HUES48 (cell line): ENCODE results near the gene LENG1.
"Not testable (repeated sequence)": the region's sequence is repeated elsewhere in the genome, so short reads cannot be mapped to it uniquely, and the experiment has no call there.

Experiments
- H3K27ac ChIP-seq: one replicate; pipeline ENCODE4 v1.7.0; 2013; ENCODE audit warnings: low read depth, low read length, inconsistent platforms
- H3K27me3 ChIP-seq: 2 replicates; pipeline ENCODE4 v1.6.1; 2013; ENCODE audit warnings: mild to moderate bottlenecking, low read length; ENCODE audit not compliant: control insufficient read depth, insufficient read depth
- H3K36me3 ChIP-seq: 2 replicates; pipeline ENCODE4 v1.6.1; 2013; ENCODE audit warnings: low read length; ENCODE audit not compliant: control insufficient read depth, insufficient read depth
- H3K4me1 ChIP-seq: 2 replicates; pipeline ENCODE4 v1.6.1; 2013; ENCODE audit warnings: mild to moderate bottlenecking, low read length; ENCODE audit not compliant: control insufficient read depth, insufficient read depth
- H3K4me3 ChIP-seq: 2 replicates; pipeline ENCODE4 v1.5.1; 2013; ENCODE audit warnings: mild to moderate bottlenecking, low read depth, low read length
- H3K9ac ChIP-seq: 2 replicates; pipeline ENCODE4 v1.6.1; 2013; ENCODE audit warnings: mild to moderate bottlenecking, low read depth, low read length, moderate library complexity
- H3K9me3 ChIP-seq: 2 replicates; pipeline ENCODE4 v1.6.1; 2013; ENCODE audit warnings: low read length; ENCODE audit not compliant: control insufficient read depth, insufficient read depth

LENG1 gene

DNA sequence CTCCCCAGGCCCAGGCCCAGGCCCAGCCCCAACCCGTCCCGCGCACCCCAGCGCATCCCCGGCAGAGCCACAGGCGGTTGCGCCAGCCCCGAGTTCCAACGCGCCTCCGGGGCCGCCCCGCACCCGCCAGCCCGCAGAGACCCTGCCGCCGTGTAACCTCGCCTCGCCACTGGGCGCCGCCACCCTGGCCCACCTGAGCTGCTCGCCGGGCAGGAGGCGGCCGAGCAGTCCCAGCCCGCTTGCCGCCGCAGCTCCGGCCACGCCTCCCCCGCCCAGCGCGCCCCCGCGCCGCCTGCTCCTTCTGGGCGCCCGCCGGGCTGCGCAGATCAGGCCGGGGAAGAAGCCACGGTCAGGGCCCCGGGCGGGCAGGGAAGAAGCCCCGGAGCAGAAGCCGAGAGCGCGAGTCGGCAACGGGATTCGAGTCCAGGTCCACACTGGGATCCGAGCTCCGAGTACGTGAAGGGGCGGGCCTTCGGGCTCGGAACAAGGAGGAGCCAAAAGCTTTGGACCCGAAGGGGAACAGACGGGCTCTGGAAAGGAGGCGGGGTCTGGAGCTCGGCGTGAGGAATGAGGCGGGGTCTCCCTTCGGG is 29.7 kb upstream of the LENG1 start, which contains the start of gene MBOAT7:
MBOAT7 (minus strand) TSS at position 436 of the 590 bp plus-strand sequence. CDS start 1,072 bp downstream, outside the sequence.
- peaks cover 37% of the 10 kb centered on the region for H3K36me3 ChIP-seq
- peak within 1 kb of the TSS; percentile 100 for H3K4me3 ChIP-seq
- H3K9ac ChIP-seq = peak within 1 kb of the TSS; percentile 98
- H3K9me3 ChIP-seq = no peaks in the 10 kb centered on the region
- peak within 1 kb of the TSS; percentile 99 for H3K27ac ChIP-seq
- H3K27me3 ChIP-seq = no peaks in the 10 kb centered on the region
- H3K4me1 ChIP-seq = peaks cover 15% of the 10 kb centered on the region

GRCh38 chr19:54188215-54188871 is 28.8 kb upstream of the LENG1 start:
- H3K4me3 ChIP-seq = peak overlapping the region; percentile 80
- H3K27ac ChIP-seq = peak overlapping the region; percentile 99
- H3K27me3 ChIP-seq = no peaks in the 10 kb centered on the region
- H3K9me3 ChIP-seq = no peaks in the 10 kb centered on the region
- H3K4me1 ChIP-seq = peaks cover 15% of the 10 kb centered on the region
- H3K36me3 ChIP-seq = peaks cover 32% of the 10 kb centered on the region
- H3K9ac ChIP-seq = 0 out of 2 replicates have a peak overlapping the region, but pooled peaks have one; percentile 8

DNA sequence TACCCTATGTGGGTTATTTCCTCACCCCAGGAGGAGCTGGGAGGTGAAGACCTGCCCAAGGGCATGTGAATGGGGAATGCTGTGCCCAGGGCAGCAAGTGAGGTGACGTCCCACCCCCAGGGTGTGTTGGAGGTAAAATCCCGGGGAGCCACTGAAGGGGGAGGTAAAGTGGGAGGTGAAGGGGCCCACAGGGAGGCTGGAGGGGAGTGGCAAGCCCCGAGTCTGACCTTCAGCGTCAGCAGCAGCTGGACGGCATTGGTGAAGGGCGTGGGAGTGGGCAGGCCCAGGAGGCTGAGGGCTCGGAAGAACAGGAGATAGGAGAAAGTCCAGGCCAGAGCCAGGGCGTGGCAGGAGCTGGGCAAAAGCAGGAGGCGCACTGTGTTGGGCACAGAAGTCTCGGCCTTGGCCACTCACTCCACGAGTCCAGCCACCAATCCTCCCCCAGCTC is 27.4 kb upstream of the LENG1 start:
- Histone ChIP-seq H3K9me3 (no peaks in the 10 kb centered on the region), H3K27me3 (no peaks in the 10 kb centered on the region), H3K4me3 (no peak overlapping the region), H3K4me1 (peaks cover 9% of the 10 kb centered on the region), H3K27ac (no peak overlapping the region), H3K9ac (no peak overlapping the region), H3K36me3 (peaks cover 27% of the 10 kb centered on the region)

- no peak overlapping the region for H3K9ac ChIP-seq
- no peak overlapping the region for H3K27ac ChIP-seq
- peaks cover 27% of the 10 kb centered on the region for H3K36me3 ChIP-seq
Observed at GRCh38 chr19:54186351-54186750, 26.8 kb upstream of the LENG1 start.

GRCh38 chr19:54183431-54183830 is 23.9 kb upstream of the LENG1 start:
- Histone ChIP-seq H3K27me3 (no peaks in the 10 kb centered on the region), H3K4me1 (peaks cover 13% of the 10 kb centered on the region; the same call in 1 of the 2 replicates), H3K9me3 (no peaks in the 10 kb centered on the region), H3K27ac (no peak overlapping the region), H3K9ac (no peak overlapping the region), H3K36me3 (peaks cover 34% of the 10 kb centered on the region), H3K4me3 (no peak overlapping the region)

More at GRCh38 chr19:54186351-54186750, 26.8 kb upstream of the LENG1 start:
- no peaks in the 10 kb centered on the region for H3K9me3 ChIP-seq
- no peaks in the 10 kb centered on the region for H3K27me3 ChIP-seq
- H3K4me3 ChIP-seq = no peak overlapping the region
- peaks cover 6% of the 10 kb centered on the region; the same call in 1 of the 2 replicates for H3K4me1 ChIP-seq

- H3K27me3 ChIP-seq, H3K27ac ChIP-seq, H3K4me1 ChIP-seq, H3K4me3 ChIP-seq, H3K9ac ChIP-seq, H3K9me3 ChIP-seq: not testable (repeated sequence)
- peaks cover 32% of the 10 kb centered on the region for H3K36me3 ChIP-seq
Observed at GRCh38 chr19:54181894-54182293, 22.4 kb upstream of the LENG1 start.

DNA sequence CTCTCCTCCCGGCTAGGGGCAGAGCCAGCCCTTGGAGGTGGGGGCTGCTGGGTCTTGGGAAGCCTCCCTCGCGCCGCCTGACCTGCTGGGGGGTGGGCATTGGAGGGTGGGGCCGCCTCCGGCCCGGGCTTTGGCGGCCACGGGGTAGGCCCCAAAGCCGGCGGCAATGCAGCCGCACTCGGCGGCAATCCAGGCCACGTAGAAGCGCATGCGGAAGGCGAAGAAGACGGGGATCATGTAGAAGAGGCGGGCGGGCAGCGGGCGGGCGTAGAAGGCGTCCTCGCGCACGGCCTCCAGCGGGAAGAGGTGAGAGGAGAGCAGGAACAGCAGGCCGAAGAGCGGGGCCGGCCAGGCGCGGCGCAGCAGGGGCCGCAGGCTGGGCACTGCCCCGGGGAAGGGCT is 21.2 kb upstream of the LENG1 start:
- Histone ChIP-seq H3K9ac (no peak overlapping the region), H3K4me3 (no peak overlapping the region), H3K36me3 (peaks cover 30% of the 10 kb centered on the region), H3K4me1 (peaks cover 10% of the 10 kb centered on the region; the same call in 1 of the 2 replicates), H3K27me3 (no peaks in the 10 kb centered on the region), H3K27ac (peak overlapping the region; percentile 54), H3K9me3 (no peaks in the 10 kb centered on the region)

DNA sequence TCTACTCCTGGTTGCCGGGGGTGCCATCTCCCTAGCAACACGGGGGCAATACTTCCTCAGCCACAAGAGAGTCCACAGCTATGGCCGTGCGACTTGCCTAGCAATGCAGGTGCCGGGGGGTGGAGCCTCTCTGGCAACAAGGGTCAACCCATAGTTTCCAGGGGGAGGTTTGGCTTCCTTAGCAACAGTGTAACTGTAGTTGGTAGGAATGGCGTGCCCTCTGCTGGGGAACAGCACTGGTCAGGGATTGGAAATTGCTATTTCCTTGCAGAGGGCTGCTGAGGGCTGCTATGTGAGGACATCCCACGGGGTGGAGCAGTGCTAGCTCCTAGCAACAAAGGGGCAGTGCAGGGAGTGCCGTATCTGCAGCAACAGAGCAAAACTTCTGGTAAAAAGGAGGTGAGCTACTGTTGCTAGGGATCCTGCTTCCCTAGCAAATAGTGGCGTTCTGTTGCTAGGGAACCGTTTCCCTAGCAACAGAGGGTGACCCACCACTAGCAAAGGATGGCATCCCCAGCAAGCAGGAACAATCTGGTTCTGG is 20.5 kb upstream of the LENG1 start:
- no peak overlapping the region for H3K4me3 ChIP-seq
- H3K27ac ChIP-seq = peak overlapping the region; percentile 54
- H3K9ac ChIP-seq = no peak overlapping the region
- no peaks in the 10 kb centered on the region for H3K9me3 ChIP-seq
- H3K27me3 ChIP-seq = no peaks in the 10 kb centered on the region
- peaks cover 26% of the 10 kb centered on the region for H3K36me3 ChIP-seq
- peaks cover 10% of the 10 kb centered on the region; the same call in 1 of the 2 replicates for H3K4me1 ChIP-seq

DNA sequence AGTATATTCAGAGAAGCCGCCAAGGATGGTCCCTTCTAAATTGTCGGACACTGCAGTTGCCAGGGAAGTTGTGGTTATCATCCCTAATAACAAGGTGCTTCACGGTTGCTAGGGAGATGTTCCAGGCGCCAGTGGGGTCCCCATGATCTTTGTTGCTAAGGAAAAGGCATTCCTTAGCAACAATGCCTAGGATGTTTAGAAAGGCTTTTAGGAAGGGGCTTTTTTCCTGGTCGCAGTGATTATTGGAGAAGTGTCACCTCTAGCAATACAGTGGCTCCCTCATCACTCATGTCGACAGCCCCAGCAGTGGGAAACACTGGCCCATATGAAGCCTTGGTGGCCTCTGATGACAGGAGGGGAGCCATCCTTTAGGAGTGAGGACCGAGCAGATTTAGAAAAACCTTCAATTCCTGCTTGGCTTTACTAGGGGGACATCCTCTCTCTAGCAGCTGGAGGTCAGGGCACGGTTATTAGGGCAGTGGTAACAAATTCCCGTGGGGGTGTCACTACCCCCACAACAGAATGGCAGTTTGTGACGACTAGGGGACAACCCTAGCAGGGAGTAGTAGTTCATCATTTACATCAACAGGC is 19.8 kb upstream of the LENG1 start:
- H3K27ac ChIP-seq = peak overlapping the region; percentile 21
- no peak overlapping the region for H3K4me3 ChIP-seq
- H3K36me3 ChIP-seq = peaks cover 26% of the 10 kb centered on the region

DNA sequence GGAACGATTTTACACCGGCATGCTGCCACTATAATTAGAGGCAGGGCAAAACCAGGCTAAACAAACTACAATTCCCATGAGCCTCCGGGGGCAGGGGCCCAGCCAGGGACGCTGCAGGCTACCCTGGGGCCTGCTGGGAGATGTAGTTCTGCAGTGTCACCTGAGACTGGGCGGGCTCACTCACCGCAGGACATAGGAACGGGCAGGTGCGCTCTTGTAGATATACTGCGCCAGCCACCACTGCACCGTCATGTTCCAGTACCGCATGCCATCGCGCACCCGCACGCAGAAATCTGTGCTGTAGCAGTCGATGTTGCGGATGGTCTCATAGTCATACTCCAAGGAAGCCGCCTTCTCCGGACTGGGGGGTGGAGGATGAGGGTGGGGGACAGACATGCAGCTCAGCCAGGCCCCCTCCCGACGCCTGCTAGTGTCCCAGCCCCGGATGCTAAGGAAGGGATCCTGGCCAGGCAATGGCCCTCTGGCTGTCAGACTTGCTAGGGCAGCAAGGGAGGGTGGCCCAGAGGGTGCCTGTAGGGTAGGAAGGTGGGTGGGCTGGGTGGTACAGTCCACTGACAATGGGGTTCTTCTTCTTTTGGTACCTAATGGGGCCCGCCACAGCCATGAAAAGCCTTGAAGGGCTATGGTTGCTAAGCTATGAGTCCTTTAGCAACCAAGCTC is 19.2 kb upstream of the LENG1 start:
- Histone ChIP-seq H3K9ac (no peak overlapping the region), H3K36me3 (peaks cover 25% of the 10 kb centered on the region), H3K27me3 (no peaks in the 10 kb centered on the region), H3K4me1 (peaks cover 10% of the 10 kb centered on the region; the same call in 1 of the 2 replicates), H3K27ac (no peak overlapping the region), H3K9me3 (no peaks in the 10 kb centered on the region), H3K4me3 (no peak overlapping the region)

More for the DNA sequence above, 19.8 kb upstream of the LENG1 start:
- Histone ChIP-seq H3K9me3 (no peaks in the 10 kb centered on the region), H3K4me1 (peaks cover 10% of the 10 kb centered on the region; the same call in 1 of the 2 replicates), H3K27me3 (no peaks in the 10 kb centered on the region), H3K9ac (no peak overlapping the region)
